B cell (primary cell): ENCODE results near the gene TMX1. TPM values are rescaled to one million over a fixed set of nuclear protein-coding genes. Genes with fewer than 3 reads are reported as not detected.
A peak's percentile ranks its signal among the peaks of the same experiment; 100 is the strongest.
"Not testable (repeated sequence)": the region's sequence is repeated elsewhere in the genome, so short reads cannot be mapped to it uniquely, and the experiment has no call there.

Experiments
- ATAC-seq: fragments of 200-7000 bp; cut with Tn5 transposase; one replicate; pipeline ENCODE4 v1.10.0; 2021; ENCODE audit warnings: low read depth, mild to moderate bottlenecking, moderate number of reproducible peaks, moderate library complexity
- CTCF ChIA-PET: fragments of 350-600 bp; sonication (Branson Sonifier 250); formaldehyde crosslinking; loops from one replicate; lab custom pipeline; 2021; ENCODE audit warnings: antibody characterized with exemption, inconsistent platforms; lab: Charles Lee
- POLR2A ChIA-PET: fragments of 350-600 bp; sonication (Branson Sonifier 250); formaldehyde crosslinking; loops from one replicate; lab custom pipeline; 2021; ENCODE audit warnings: antibody characterized with exemption; lab: Charles Lee
- DNase-seq: peaks from one replicate; pipeline ENCODE4 v3.0.0; 2013
- H2AFZ ChIP-seq: 2 replicates; pipeline ENCODE4 v1.6.1; 2012; ENCODE audit warnings: mild to moderate bottlenecking, low read depth, low read length; ENCODE audit not compliant: insufficient read depth, poor library complexity, severe bottlenecking
- H3K27ac ChIP-seq, 2 donors: 1 replicate in 1 of 2; 2 replicates in 1 of 2; pipeline ENCODE4 v1.5.1; 2012 to 2013; ENCODE audit warnings: low read length in 2 of 2, mild to moderate bottlenecking in 2 of 2, moderate library complexity in 1 of 2
- H3K27me3 ChIP-seq, 4 experiments: fragments of 200-600 bp in 1 of 4; sonication (generic) in 1 of 4; replicated peaks in 1 of 4; 1 replicate in 2 of 4; 2 replicates in 2 of 4; pipeline versions ENCODE4 v1.6.1 to v1.7.0; 2013 to 2016; ENCODE audit warnings: low read length in 3 of 4, mild to moderate bottlenecking in 2 of 4, mixed read lengths in 1 of 4, moderate library complexity in 1 of 4; ENCODE audit not compliant: insufficient read depth in 4 of 4, control insufficient read depth in 3 of 4; ENCODE audit errors: control extremely low read depth in 1 of 4
- H3K36me3 ChIP-seq, 2 experiments: replicated peaks in 1 of 2; 1 replicate in 1 of 2; 2 replicates in 1 of 2; pipeline versions ENCODE4 v1.6.1 to v1.7.1; 2013; ENCODE audit warnings: low read length in 1 of 2; ENCODE audit not compliant: insufficient read depth in 2 of 2, control insufficient read depth in 1 of 2; ENCODE audit errors: control extremely low read depth in 1 of 2, extremely low read depth in 1 of 2
- H3K4me1 ChIP-seq, 2 donors: fragments of 200-600 bp in 1 of 2; sonication (generic) in 1 of 2; 1 replicate in 1 of 2; 2 replicates in 1 of 2; pipeline versions ENCODE4 v1.5.1 to v1.6.1; 2013 to 2017; ENCODE audit warnings: low read length in 2 of 2; ENCODE audit not compliant: control insufficient read depth in 2 of 2, insufficient read depth in 2 of 2
- H3K4me2 ChIP-seq: replicated peaks from 2 replicates; pipeline ENCODE3; 2012; ENCODE audit warnings: mild to moderate bottlenecking, low read depth, low read length; ENCODE audit not compliant: poor library complexity, severe bottlenecking
- H3K4me3 ChIP-seq, 5 experiments: fragments of 200-600 bp in 1 of 5; sonication (generic) in 1 of 5; 1 replicate in 3 of 5; 2 replicates in 2 of 5; pipeline versions ENCODE4 v1.5.1 to v1.7.0; 2011 to 2016; ENCODE audit warnings: low read length in 4 of 5, mild to moderate bottlenecking in 4 of 5, low read depth in 2 of 5, control low read depth in 1 of 5, moderate library complexity in 1 of 5; ENCODE audit not compliant: insufficient read depth in 1 of 5; ENCODE audit errors: control extremely low read depth in 1 of 5, extremely low read depth in 1 of 5
- H3K79me2 ChIP-seq: fragments of 200-600 bp; sonication (generic); one replicate; pipeline ENCODE4 v1.6.0; 2016; ENCODE audit warnings: low read length; ENCODE audit not compliant: control insufficient read depth, insufficient read depth
- H3K9ac ChIP-seq: fragments of 200-600 bp; sonication (generic); 2 replicates; pipeline ENCODE4 v1.6.1; 2017; ENCODE audit warnings: mild to moderate bottlenecking, low read length, moderate library complexity
- H3K9me3 ChIP-seq, 3 donors: one replicate each; pipeline versions ENCODE4 v1.6.1 to v1.7.1; 2013; ENCODE audit warnings: low read length in 2 of 3; ENCODE audit not compliant: control insufficient read depth in 2 of 3, insufficient read depth in 1 of 3; ENCODE audit errors: control extremely low read depth in 1 of 3
- H4K20me1 ChIP-seq: 2 replicates; pipeline ENCODE4 v1.6.0; 2012; ENCODE audit warnings: mild to moderate bottlenecking, low read length; ENCODE audit not compliant: insufficient read depth, control insufficient read depth, poor library complexity, severe bottlenecking
- H3K27ac Mint-ChIP-seq: one replicate; pipeline ENCODE4 v1.8.0; 2021; ENCODE audit warnings: mixed read lengths
- H3K27me3 Mint-ChIP-seq: one replicate; pipeline ENCODE4 v1.8.0; 2021; ENCODE audit warnings: mixed read lengths
- H3K4me1 Mint-ChIP-seq: one replicate; pipeline ENCODE4 v1.8.0; 2021; ENCODE audit warnings: mixed read lengths
- H3K4me3 Mint-ChIP-seq: one replicate; pipeline ENCODE4 v1.8.0; 2021; ENCODE audit warnings: mixed read lengths
- H3K9me3 Mint-ChIP-seq: one replicate; pipeline ENCODE4 v1.8.0; 2022; ENCODE audit warnings: mixed read lengths; ENCODE audit not compliant: insufficient read depth
- CTCF ChIP-seq: fragments of 200-600 bp; IDR thresholded peaks from one replicate; pipeline ENCODE4 v1.8.0; 2022; ENCODE audit warnings: antibody characterized with exemption, mild to moderate bottlenecking
- EZH2 ChIP-seq: IDR thresholded peaks from 2 replicates; pipeline ENCODE4 v1.6.1; 2012; ENCODE audit warnings: borderline replicate concordance, low read depth, mild to moderate bottlenecking, moderate library complexity, low read length; ENCODE audit not compliant: insufficient read depth, poor library complexity, severe bottlenecking
- WGBS: methylation state at CpG from one replicate; pipeline ENCODE4 v1.1.5; 2013; ENCODE audit warnings: missing lambda C conversion rate; ENCODE audit not compliant: insufficient coverage; 5-methylcytosine and 5-hydroxymethylcytosine counted together
- intact Hi-C: fragments of 100-400 bp; cut with micrococcal nuclease; formaldehyde crosslinking; loops from one replicate; pipeline ENCODE4 v1.10.0; 2022
- polyA plus RNA-seq: library from polyadenylated mRNA; depleted of rRNA; stranded (reverse); fragments of >200 nt; gene quantifications from 2 replicates; pipeline ENCODE4 v1.2.3, GENCODE V29; 2012
- total RNA-seq, 2 donors: library from RNA; stranded (reverse); fragments of 120-200 nt in 1 of 2; gene quantifications; 1 replicate in 1 of 2; 2 replicates in 1 of 2; pipeline versions ENCODE4 v1.2.3 to v1.2.4, GENCODE V29; 2013 to 2022

Gene TMX1
- total and polyA plus RNA-seq, 2 donors (not counting 1 experiment from before 2014, with no cell fraction given), result 4.8 to 26.4 TPM

GRCh38 chr14:51216602-51217001 is 23.4 kb upstream of the TMX1 start:
- DNase-seq, result no peak
- Histone ChIP-seq H3K9me3 (no peaks in the 10 kb centered on the region), H3K27me3 (no peaks in the 10 kb centered on the region), H3K79me2 (no peaks in the 10 kb centered on the region), H3K4me2 (no peak overlapping the region), H4K20me1 (no peaks in the 10 kb centered on the region), H3K4me1 (no peaks in the 10 kb centered on the region), H2AFZ (no peak overlapping the region), H3K9ac (no peak overlapping the region), H3K4me3 (no peak overlapping the region), H3K36me3 (no peaks in the 10 kb centered on the region), H3K27ac (no peak overlapping the region)
- no peaks in the 10 kb centered on the region for H3K9me3 Mint-ChIP-seq
- ATAC-seq, result no peak
- H3K27me3 Mint-ChIP-seq, result no peaks in the 10 kb centered on the region
- intact Hi-C loops, result no loop called here
- WGBS, result no CpG with 5 or more reads among the region's 1 CpG
- no peak overlapping the region for H3K27ac Mint-ChIP-seq
- H3K4me3 Mint-ChIP-seq, result no peak overlapping the region
- CTCF ChIA-PET, result interaction anchor here (2.9 kb wide), 1 partner anchor 262 kb away, joined by 15 read pairs; no protein-coding TSS in a partner anchor
- no peak for TF ChIP-seq CTCF
- POLR2A ChIA-PET, result no interaction called here
- no peaks in the 10 kb centered on the region for H3K4me1 Mint-ChIP-seq

GRCh38 chr14:51219473-51220448 is 20.3 kb upstream of the TMX1 start:
- Histone ChIP-seq H3K4me2 (no peak overlapping the region), H3K27me3 (no peaks in the 10 kb centered on the region), H3K4me1 (no peaks in the 10 kb centered on the region), H3K79me2 (no peaks in the 10 kb centered on the region), H2AFZ (no peak overlapping the region), H3K4me3 (no peak overlapping the region), H3K9me3 (peaks cover 0 to 7% (median 0%) of the 10 kb centered on the region in 3 donors), H3K36me3 (no peaks in the 10 kb centered on the region), H3K27ac (no peak overlapping the region), H4K20me1 (no peaks in the 10 kb centered on the region), H3K9ac (no peak overlapping the region)
- no peaks in the 10 kb centered on the region for H3K4me1 Mint-ChIP-seq
- ChIA-PET CTCF (interaction anchor here (0.8 to 2.9 kb wide), 10 partner anchors 17 to 267 kb away, joined by 3 to 32 read pairs (median 7); partner anchors contain the start of gene TRIM9), POLR2A (no interaction called here)
- TF ChIP-seq EZH2, result no peak
- peak; percentile 53 for TF ChIP-seq CTCF
- no peak overlapping the region for H3K4me3 Mint-ChIP-seq
- H3K27ac Mint-ChIP-seq, result no peak overlapping the region
- intact Hi-C loops, result no loop called here
- no peaks in the 10 kb centered on the region for H3K27me3 Mint-ChIP-seq
- no peak for ATAC-seq
- no peak for DNase-seq
- no CpG with 5 or more reads among the region's 7 CpGs for WGBS
- no peaks in the 10 kb centered on the region for H3K9me3 Mint-ChIP-seq

DNA sequence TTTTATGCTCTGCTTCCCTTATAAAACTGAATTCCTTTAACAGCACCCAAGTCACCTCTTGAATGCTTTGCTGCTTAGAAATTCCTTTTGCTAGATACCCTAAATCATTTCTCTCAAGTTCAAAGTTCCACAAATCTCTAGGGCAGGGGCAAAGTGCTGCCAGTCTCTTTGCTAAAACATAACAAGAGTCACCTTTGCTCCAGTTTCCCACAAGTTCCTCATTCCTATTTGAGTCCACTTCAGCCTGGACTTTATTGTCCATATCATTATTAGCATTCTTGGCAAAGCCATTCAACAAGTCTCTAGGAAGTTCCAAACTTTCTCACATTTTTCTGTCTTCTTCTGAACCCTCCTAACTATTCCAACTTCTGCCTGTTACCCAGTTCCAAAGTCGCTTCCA is 16.6 kb upstream of the TMX1 start:
- H2AFZ ChIP-seq, ATAC-seq, H3K4me1 ChIP-seq, H3K9ac ChIP-seq, intact Hi-C loops, H3K4me3 ChIP-seq, POLR2A ChIA-PET, H3K9me3 Mint-ChIP-seq, H3K79me2 ChIP-seq, DNase-seq, H3K4me2 ChIP-seq, H3K36me3 ChIP-seq, H3K4me1 Mint-ChIP-seq, H3K27me3 Mint-ChIP-seq, H3K27ac Mint-ChIP-seq, H3K9me3 ChIP-seq, H3K27me3 ChIP-seq, H4K20me1 ChIP-seq, H3K4me3 Mint-ChIP-seq, H3K27ac ChIP-seq: not testable (repeated sequence)
- CTCF ChIA-PET, result interaction anchor here (1.3 kb wide), 1 partner anchor 268 kb away, joined by 3 read pairs; no protein-coding TSS in a partner anchor
- WGBS, result no CpG with 5 or more reads among the region's 1 CpG
